ENCODE measurements around the gene CUTA.
A peak's percentile ranks its signal among the peaks of the same experiment; 100 is the strongest.
"Not testable (repeated sequence)": the region's sequence is repeated elsewhere in the genome, so short reads cannot be mapped to it uniquely, and the experiment has no call there.

Gene CUTA

DNA sequence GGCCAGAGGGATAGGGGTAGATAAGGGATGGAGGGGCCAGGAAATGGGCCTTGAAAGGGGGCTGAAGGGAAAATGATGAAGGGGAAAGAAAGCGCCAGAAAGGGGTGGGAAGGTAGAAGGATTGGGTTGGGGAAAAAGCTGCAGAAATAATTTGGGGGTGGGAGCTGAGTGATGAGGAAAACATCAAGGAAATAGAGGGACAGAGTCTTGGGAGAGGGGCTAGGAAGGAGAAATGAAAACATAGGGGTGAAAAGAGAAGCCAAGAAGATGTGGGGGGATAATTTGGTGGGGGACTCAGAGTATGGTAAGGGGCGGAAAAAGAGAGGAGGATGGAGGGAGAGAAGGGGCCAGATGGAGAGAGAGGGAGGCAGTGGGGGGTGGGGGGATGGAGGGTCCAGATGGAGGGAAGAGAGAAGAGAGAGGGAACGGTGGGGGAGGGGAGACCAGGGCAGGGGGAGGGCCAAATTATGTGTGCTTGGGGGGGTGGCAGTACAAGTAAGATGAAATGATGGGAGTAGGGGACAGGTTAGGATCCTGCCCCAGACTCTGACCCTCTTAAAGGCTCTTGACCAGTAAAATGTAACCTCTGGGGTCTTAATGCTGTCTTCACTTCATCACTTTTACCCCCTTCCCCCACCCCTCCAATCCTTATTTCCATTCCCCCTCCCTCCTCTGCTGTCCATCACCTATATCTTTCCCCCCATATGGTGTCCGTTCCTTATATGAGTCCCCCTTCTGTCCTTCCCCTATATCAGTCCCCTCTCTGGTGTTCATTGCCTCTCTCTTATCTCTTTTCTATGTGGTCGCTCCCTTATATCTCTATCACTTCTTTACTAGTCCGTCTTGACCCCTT, 2.8 kb upstream of the CUTA start:
- peak; percentile 27 for DNase-seq

DNA sequence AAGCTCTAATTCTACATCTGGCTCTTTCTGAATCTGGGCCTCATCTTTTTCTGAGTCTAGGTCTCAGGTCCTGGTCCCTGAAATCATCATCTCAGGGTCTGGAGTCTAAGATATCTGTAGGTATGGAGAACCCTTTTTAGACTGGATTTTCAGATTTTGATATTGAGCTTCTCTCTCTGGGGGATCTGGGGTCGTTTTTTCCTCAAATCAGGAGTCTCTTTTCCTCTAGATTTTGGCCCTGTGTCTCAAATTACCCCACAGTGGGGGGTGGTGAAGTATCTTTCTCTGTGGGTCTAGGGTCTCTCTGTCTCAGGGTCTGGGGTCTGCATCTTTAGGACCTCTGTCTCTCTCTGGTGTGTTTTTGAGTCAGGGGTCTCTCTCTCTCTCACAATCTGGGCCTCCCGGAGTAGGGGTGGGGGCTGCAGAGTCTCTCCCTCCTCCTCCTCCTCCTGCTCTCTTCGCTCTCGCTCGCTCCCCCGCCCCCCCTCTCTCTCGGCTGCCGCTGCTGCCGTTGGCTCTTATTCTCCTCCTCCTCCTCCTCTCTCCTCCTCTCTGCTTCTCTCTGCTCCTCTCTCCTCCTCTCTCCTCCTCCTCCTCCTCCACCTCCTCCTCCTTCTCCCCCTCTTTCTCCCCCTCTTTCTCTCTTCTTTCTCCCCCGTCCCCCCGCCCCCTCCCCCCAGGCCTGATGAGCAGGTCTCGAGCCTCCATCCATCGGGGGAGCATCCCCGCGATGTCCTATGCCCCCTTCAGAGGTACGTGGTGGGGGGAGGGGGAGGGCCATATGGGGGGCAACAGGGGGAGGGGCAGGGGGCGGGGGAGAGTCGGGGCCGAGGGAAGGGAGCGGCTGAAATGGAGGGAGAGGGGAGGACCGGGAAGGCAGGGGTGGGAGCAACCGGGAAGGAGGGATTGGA, 1.9 kb upstream of the CUTA start, which contains the start of gene SYNGAP1:
TSS of gene SYNGAP1 (plus strand) at position 486 of the 911 bp plus-strand sequence. CDS start at position 686, 200 bp downstream.
- peak; percentile 29 for DNase-seq

DNA sequence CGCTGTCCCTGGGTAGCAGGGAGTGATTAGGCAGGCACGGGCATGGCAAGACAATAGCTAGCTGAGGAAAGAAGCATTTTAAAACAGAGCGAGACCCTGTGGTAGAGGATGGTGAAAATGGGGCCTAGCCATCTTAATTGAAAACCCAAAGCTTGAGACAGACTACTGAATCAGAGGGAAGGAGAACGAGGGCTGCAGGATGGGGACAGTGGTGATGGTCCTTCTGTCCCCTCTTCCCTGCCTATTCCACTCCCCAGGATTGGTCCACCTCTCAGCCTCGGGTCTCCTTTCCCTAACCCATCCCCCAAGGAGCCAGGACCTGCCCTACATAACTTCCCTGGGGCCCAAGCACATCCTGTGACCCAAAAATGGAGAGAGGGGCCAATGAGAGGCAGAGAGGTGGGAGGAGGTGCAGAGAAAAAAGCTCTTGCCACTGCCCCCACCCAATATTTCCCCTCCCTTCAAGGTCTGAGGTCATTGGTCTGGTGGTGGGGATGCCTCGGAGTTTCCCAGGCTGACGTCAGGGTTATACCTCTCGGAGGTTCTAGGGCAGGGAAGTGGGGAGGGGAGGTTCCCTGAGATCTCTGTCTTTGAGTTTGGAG, 884 bp upstream of the CUTA start:
- DNase-seq: no peak

DNA sequence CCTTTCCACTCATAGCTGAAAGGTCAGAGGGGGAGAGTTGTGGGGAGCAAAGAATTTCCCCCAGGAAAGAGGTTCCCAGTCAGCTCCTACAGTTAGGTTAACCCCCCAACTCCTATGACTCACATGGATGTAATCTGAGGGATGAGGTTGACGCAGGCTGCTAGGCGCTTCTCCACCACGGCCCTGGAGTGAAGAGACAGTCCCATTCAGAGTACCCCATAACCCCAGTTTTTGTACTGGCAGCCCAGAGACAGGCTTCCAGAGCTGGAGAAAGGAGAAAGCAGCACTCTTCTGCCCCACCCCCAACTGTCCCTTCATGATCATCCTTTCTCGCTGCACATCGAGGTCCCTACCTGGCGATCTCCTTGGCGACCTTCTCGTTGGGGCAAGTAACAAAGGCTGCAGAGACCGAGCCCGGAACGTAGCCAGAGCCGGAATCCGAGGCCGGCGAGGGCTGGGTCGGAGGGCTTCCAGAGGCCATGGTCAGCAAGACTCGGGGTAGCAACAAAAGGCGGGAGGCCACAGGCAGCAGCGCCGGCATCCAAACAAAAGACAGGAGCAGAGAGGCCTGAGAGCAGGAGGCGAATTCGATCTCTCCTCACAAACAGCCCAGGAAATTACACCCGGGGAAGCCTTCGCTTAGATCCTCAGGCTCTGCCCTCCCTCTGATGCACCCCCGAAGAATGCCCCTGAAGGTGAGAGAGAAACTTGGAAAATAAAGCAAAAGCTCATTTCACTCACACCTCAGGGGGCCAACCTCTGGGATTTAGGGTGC, 592 bp downstream of the CUTA start:
- DNase-seq: no peak

DNA sequence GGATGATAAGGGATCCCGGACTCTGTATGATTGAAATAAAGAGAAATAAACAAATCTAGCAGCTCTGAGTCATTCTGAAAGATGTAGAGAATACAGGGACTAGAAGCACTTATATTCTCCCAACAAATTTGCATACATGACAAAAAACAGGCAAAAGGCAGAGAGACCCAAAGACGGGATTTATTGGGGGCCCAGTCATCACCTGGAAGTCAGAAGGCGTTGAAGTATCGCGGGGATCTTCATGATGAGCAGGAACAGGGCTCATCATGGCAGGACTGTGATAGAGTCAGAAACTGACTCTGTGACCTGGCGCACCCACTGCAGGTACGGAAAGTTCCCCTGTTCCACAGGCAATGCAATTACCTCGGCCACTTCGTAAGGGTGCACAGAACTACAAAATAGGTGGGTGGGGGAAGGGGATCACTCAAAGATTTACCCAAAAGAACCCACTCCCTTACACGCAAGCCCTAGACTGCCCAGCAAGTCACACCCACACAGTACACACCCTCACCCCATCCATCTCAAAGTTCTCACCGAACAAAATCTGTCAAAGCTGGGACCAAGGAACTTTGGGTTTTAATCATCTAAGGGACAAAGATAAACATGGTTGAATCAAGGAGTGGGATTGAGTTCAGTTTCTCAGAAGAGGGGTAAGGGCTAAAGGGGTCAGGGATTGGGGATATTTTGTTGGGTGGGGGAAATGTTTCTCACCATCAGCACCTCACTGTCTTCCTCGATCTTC, 1.4 kb downstream of the CUTA start:
- no peak for DNase-seq

DNA sequence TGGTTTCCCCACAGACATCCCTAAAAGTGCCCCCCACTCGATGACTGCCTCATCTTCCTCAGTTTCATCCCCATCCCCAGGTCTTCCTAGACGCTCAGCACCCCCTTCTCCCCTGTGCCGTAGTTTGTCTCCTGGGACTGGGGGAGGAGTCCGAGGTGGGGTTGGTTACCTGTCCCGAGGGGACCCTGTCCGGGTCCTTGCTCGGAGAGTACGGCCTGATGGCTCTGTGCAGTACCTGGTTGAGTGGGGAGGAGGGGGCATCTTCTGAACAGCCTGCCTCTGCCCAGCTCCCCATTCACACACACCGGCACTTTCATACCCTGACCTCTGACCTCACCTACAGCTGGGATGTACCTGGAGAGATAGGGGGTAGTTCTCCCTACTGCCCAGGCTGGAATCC, 2.1 kb downstream of the CUTA start:
- DNase-seq: no peak

DNA sequence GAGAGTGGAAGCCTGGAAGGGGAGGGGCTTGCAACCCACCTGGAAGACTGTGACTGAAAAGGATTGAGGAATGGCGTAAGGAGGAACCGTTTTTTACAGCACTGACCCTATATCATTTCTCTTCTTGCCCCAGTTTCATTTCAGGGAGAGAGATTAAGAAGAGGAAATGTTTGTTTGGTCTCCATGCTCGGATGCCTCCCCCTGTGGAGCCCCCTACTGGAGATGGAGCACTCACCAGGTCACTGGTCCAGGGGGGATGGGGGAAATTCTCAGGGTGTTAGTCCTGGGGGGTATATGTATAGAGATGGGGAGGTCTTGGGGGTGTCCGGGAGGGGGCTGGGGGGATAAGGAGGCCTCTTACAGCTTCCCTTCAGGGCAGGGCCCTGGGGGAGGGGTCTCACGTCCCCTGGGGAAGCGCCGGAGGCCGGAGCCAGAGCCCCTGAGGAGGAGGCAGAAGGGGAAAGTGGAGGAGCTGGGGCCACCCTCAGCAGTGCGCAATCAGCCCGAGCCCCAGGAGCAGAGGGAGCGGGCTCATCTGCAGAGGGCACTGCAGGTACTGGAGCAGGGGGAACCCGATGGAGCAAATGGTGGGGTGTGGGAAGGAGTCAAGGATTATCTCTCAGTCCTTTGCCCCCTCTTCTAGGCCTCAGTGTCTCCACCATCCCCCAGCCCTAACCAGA, 3.2 kb downstream of the CUTA start:
- DNase-seq: no peak

DNA sequence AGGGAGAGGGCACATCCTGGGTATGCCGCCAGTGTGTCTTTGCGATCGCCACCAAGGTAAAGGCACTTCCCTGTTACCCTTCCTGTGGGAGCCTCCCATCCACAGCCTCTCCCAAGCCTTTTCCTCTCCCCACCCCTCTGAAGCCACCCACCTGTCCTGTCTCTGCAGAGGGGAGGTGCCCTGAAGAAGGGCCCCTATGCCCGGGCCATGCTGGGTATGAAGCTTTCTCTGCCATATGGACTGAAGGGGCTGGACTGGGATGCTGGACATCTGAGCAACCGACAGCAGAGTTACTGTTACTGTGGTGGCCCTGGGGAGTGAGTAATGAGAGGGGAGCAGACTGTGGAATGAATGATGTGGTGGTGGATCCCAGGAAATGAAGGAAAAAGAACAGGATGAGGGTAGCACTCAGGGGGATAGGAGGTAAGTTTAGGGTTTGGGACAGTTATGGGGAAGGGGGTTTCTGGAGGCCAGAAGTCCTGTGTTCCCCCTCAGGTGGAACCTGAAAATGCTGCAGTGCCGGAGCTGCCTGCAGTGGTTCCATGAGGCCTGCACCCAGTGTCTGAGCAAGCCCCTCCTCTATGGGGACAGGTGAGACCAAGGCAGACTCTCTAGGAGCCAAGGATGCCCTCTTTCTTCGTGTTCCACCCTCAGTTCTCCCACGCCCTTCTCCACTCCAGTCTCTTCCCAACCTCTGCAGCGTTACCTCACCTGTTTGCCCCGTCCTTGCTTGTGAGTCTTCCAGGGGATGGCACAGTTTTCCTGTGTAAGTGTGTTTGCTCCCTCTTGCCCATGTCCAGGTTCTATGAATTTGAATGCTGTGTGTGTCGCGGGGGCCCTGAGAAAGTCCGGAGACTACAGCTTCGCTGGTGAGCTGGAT, 4.4 kb downstream of the CUTA start:
- DNase-seq: no peak

DNA sequence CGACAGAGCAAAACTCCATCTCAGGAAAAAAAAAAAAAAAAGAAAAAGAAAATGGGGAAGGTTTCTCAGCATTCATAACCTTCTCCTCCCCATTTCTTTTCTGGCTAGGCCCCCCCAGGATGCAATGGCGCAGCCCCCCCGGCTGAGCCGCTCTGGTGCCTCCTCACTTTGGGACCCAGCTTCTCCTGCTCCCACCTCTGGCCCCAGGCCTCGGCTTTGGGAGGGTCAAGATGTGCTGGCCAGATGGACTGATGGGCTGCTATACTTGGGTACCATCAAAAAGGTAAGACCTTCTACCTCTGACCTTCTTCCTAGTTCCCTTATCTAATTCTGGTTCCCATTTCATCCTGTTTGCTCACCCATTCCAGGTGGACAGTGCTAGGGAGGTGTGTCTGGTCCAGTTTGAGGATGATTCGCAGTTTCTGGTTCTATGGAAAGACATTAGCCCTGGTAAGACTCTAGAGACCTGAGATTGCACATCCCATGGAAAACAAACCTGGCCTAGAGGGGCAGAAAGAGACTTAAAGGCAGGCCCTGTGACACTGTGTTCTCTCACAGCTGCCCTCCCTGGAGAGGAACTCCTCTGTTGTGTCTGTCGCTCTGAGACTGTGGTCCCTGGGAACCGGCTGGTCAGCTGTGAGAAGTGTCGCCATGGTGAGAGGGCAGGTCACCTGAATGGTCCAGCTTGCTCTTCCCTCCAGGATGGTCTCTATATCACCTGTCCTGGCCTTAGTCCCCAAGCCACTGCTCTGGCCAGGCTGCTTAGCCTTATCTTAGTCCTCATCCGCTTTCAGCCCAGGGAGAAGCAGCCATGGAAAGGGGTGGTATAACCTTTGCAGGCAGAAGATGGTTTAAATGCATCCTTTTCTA, 5.5 kb downstream of the CUTA start:
- no peak for DNase-seq

DNA sequence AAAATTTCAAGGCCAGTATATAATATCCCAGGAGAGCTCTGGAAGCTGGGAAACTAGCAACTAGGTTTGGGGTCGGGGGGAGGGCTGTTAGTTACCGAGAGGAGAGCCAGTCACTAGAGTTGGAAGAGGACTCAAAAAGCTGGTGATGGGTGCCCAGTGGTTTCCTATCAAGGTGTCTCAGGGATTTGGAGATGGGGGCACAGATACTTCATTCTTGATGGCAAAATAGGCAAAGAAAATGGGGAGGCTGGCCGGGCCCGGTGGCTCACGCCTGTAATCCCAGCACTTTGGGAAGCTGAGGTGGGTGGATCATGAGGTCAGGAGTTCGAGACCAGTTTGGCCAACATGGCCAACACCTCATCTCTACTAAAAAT, 6.3 kb downstream of the CUTA start:
- no peak for DNase-seq

DNA sequence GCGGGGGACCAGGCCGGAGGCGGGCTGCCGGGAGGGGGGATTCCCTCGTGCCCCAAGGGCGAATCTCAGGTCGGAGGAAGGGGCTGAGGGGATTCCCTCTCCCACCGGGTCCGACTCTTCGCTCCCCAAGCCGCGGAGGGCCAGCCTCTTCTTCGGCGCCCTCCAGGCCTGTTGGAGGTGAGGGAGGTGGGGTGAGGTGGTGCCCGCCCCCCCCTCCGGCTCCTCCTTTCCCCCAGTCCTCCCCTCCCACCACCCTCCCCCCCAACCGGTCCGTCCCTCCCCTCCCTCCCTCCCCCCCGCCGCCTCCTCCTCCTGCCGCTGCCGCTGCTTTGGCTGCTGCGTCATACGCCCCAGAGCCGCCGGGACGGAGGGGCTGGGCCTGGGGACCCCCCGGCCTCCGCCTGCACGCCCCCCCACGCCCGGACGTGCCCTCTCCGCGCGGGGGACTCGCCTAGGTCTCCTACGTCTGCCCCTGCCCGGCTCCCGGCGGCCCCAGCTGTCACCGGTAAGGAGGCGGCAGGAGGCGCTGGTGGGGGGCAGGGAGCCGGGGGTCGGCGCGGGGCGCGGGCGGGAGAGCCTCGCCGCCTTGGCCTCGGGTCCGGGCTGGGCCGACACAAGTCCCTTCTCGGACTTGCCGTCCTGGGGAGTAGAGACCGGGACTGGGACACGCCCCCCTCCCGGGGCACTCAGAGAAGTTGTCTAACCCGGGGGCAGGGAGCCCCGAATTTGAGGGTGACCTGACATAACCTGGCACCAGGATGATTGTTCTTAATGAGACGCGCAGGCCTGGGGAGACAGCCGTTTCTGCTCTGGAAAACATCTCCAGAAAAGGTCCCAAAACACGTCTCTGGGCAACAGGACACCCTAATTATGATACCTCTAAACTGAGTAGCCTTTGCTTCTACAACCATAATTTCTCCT, 6.9 kb downstream of the CUTA start, which contains the start of gene PHF1:
TSS of gene PHF1 (plus strand) at position 304 of the 921 bp plus-strand sequence. CDS start 1,250 bp downstream, outside the sequence.
- no peak for DNase-seq

DNA sequence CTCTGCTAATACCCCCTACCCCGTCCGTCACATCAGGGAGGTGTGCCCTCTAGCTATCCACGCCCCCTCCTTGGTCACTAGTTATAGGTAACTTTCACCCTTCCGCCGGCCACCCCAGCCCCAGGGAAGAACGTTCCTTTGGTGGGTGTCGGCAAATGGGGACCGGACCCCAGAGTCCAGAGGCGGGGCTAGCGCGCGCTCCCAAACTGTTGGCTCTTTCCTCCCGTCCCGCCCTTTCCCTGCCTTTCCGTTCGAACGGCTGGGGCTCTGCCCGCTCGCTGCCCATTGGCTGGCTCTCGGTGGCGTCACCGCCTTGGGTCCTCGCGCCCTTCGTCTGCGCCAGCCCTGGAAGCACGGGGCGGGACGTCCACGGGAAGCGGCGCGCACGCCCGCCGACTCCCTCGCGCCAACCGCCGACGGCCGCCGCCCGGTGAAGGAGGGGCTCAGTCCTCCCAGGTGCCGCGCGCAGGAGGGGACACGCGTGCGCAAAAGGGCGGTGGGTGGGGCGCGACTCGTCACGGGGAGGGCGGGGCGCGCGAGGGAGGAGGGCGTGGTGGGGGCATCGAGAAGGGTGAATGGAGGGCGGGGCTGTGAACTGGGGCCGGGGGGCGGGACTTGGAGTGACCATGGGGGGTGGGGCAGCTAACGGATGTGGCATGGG, 7.7 kb downstream of the CUTA start:
- peak; percentile 92 for DNase-seq

DNA sequence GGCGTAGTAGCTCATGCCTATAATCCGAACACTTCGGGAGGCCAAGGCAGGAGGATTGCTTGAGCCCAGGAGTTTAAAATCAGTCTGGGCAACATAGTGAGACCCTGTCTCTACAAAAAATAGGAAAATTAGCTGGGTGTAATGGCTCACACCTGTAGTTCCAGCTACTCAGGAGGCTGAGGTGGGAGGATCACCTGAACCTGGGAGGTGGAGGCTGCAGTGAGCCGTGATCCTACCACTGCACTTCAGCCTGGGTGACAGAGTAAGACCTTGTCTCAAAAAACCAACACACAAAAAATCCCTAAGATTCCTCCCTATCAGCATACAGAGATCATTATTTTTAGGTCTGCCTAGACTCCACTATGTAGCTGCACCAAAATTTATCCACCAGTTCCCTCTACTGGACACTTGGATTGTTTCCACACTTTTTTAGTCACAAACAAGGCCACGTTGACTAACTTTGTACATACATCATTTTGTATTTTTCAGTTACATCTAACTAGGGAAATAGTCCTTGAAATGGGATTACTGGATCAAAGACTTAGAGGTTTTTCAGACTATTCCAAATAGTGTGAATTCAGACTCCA, 10.7 kb downstream of the CUTA start:
- DNase-seq: no peak

DNA sequence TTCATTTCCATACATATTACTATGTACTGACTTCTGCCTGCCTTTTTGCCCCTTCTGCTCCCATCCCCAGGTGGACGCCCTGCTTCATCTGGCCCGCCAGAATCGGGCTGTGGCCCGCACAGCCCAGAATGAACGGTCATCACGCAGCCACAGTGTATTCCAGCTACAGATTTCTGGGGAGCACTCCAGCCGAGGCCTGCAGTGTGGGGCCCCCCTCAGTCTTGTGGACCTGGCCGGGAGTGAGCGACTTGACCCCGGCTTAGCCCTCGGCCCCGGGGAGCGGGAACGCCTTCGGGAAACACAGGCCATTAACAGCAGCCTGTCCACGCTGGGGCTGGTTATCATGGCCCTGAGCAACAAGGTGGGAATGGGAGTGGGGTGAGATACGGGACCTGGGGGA, 11.8 kb downstream of the CUTA start:
- no peak for DNase-seq

DNA sequence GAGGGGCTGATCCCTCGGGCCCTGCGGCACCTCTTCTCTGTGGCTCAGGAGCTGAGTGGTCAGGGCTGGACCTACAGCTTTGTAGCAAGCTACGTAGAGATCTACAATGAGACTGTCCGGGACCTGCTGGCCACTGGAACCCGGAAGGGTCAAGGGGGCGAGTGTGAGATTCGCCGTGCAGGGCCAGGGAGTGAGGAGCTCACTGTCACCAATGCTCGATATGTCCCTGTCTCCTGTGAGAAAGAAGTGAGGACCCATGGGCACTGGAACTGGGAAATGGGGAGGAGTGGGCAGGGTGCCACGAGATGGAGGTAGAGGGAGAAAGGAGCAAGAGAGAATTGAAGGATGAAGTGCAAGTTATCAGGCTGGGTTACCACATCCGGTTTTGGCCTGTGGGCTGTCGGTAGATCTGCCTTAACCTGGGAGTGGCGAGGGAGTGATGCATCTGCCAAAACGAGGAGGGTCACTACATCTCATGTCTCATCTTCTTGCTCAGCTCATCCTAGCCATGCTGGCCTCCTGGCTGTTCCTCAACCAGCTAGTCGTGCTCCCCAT, 12.4 kb downstream of the CUTA start:
- DNase-seq: no peak

DNA sequence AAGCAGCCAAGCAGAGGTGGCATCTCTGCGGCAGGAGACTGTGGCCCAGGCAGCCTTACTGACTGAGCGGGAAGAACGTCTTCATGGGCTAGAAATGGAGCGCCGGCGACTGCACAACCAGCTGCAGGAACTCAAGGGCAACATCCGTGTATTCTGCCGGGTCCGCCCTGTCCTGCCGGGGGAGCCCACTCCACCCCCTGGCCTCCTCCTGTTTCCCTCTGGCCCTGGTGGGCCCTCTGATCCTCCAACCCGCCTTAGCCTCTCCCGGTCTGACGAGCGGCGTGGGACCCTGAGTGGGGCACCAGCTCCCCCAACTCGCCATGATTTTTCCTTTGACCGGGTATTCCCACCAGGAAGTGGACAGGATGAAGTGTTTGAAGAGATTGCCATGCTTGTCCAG, 13.0 kb downstream of the CUTA start:
- DNase-seq: no peak

DNA sequence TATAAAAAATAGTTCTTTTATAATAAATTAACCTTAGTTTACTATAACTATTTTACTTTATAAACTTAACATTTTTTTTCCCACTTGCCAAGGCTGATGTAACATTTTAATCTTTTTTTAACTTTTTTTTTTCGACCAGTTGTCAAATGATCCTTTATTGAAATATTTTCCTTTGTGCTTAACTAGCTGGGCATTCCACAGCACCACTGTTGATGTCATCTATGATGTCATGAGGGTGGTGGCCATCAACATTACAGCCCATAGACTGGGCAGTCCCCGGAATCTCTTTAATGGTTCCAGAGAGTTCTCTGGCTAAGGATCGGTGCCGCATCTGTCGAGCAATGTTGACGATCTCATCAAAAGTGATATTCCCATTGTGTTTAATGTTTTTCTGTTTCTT, 18.0 kb downstream of the CUTA start:
- DNase-seq: not testable (repeated sequence)
